PFSK-1 (cell line): ENCODE results near the gene KPNB1.

Source experiments
- FOXP2 ChIP-seq: optimal IDR thresholded peaks from 2 replicates; pipeline ENCODE3; 2011; ENCODE audit warnings: borderline replicate concordance, control low read depth, inconsistent platforms; ENCODE audit not compliant: insufficient read depth; ENCODE audit errors: extremely low read length, extremely low read depth
- POLR2AphosphoS5 ChIP-seq: IDR thresholded peaks from 2 replicates; pipeline ENCODE4 v1.6.1; 2012; ENCODE audit warnings: low read depth, mild to moderate bottlenecking, control low read depth, low read length, moderate library complexity
- SIN3A ChIP-seq: IDR thresholded peaks from 2 replicates; pipeline ENCODE4 v1.6.1; 2012; ENCODE audit warnings: mild to moderate bottlenecking, low read length, moderate library complexity, borderline replicate concordance; ENCODE audit not compliant: insufficient read depth
- TAF1 ChIP-seq: IDR thresholded peaks from 2 replicates; pipeline ENCODE4 v1.6.1; 2012; ENCODE audit warnings: low read length, control low read depth, borderline replicate concordance; ENCODE audit not compliant: insufficient read depth
- TF ChIP-seq, protein P1 (sequence below), 2 experiments: IDR thresholded peaks; 2 replicates each; pipeline versions ENCODE4 v1.6.1 to v1.8.0; 2011 to 2012; ENCODE audit warnings: low read depth in 2 of 2, low read length in 2 of 2, control low read depth in 1 of 2, inconsistent platforms in 1 of 2, mild to moderate bottlenecking in 1 of 2, moderate library complexity in 1 of 2; ENCODE audit not compliant: insufficient read depth in 1 of 2

DNA sequence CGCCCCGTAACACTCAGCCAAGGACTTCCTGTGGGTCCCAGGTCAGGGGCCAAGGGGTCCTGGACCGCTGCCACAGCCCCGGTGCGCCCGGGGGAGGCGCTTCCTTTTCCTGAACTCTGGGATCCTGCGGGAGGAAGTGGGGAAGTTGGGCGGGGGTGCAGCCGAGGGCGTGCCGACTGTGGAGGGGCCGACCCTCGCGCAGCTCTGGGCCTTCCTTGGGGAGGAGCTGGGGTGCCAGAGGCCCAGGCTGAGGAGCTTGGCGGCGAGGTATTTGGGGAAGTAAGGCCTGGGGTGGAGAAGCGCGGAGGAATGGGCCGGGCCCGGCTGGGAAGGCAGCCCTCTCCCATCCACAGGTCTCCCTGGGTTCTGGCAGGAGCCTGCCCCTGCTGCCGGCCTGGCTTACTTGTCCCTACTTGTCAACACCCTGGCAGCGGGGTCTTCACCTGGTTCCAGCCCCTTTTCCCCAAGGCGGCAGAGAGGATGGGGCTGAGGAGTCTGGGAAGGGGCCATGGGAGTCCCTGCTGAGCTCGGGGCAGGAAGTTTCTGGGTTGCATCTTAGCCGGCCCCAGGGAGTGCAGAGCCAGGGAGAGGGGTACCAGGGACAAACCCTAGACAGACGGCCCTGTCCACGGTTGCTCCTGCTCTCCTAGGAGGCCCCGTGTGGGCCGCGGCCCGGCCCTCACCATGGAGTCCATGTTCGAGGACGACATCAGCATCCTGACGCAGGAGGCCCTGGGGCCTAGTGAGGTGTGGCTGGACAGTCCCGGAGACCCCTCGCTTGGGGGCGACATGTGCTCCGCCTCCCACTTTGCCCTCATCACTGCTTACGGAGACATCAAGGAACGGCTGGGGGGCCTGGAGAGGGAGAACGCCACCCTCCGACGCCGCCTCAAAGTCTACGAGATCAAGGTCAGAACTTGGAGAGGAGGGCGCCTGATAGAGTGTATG lies 46.0 kb downstream of the KPNB1 start:
- TF ChIP-seq, protein P1, sequence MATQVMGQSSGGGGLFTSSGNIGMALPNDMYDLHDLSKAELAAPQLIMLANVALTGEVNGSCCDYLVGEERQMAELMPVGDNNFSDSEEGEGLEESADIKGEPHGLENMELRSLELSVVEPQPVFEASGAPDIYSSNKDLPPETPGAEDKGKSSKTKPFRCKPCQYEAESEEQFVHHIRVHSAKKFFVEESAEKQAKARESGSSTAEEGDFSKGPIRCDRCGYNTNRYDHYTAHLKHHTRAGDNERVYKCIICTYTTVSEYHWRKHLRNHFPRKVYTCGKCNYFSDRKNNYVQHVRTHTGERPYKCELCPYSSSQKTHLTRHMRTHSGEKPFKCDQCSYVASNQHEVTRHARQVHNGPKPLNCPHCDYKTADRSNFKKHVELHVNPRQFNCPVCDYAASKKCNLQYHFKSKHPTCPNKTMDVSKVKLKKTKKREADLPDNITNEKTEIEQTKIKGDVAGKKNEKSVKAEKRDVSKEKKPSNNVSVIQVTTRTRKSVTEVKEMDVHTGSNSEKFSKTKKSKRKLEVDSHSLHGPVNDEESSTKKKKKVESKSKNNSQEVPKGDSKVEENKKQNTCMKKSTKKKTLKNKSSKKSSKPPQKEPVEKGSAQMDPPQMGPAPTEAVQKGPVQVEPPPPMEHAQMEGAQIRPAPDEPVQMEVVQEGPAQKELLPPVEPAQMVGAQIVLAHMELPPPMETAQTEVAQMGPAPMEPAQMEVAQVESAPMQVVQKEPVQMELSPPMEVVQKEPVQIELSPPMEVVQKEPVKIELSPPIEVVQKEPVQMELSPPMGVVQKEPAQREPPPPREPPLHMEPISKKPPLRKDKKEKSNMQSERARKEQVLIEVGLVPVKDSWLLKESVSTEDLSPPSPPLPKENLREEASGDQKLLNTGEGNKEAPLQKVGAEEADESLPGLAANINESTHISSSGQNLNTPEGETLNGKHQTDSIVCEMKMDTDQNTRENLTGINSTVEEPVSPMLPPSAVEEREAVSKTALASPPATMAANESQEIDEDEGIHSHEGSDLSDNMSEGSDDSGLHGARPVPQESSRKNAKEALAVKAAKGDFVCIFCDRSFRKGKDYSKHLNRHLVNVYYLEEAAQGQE (IDR thresholded peaks at IDR 0.05; ENCODE audit: insufficient read depth in 1 of 2, low read depth in 2 of 2, low read length in 2 of 2), result no peak
- TF ChIP-seq POLR2AphosphoS5 (no peak), SIN3A (no peak), TAF1 (no peak), FOXP2 (no peak)
